Fibroblast of upper back skin (primary cell): ENCODE data around the gene NXF3.
"Not testable (repeated sequence)": the region's sequence is repeated elsewhere in the genome, so short reads cannot be mapped to it uniquely, and the experiment has no call there.

ENCODE experiments used
- DNase-seq: peaks from one replicate; pipeline ENCODE4 v3.0.0-alpha.2; 2013

NXF3 gene

DNA sequence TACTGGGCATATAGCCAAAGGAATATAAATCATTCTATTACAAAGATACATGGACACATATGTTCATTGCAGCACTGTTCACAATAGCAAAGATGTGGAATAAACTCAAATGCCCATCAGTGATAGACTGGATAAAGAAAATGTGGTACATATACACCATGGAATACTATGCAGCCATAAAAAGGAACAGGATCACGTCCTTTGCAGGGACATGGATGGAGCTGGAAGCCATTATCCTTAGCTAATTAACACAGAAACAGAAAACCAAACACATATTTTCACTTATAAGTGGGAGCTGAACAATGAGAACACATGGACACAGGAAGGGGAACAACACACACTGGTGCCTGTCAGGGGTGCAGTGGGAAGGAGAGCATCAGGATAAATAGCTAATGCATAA, 59.6 kb downstream of the NXF3 start:
- not testable (repeated sequence) for DNase-seq
